Tibial nerve (tissue), 4 donors: Measurements from ENCODE around the gene EXOSC2.

Experiments used
- EP300 ChIP-seq, 2 donors: sonication (generic); formaldehyde crosslinking; IDR thresholded peaks; one replicate each; pipeline ENCODE4 v1.6.1; 2017; ENCODE audit warnings: antibody characterized with exemption in 2 of 2, mild to moderate bottlenecking in 1 of 2
- TF ChIP-seq, protein P1 (sequence below), 5 experiments: fragments of 200-600 bp in 3 of 5; fragments of 450-650 bp in 2 of 5; sonication (generic) in 3 of 5; IDR thresholded peaks; one replicate each; pipeline ENCODE4 v1.5.1; 2016 to 2019; ENCODE audit warnings: antibody characterized with exemption in 5 of 5, mild to moderate bottlenecking in 3 of 5, moderate library complexity in 2 of 5

DNA sequence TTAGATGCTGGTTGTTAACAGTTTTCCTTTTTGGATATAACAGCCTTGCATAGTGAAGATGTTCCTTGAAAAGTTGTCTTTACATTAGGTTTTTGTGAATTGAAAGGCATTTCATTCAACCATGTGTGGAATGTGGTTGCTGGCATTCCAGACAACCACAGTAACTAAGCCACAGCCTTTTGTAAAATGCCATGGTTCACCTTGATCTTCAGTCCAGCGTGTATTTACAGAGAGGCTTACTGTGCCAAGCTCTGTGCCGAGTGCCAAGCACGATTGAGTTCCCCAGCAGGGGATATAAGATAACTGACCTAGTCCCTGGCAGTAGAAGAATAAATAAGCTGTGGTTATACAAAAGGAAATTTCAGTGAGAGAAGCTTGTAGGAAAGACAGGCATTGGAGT is 4.9 kb downstream of the EXOSC2 start:
- TF ChIP-seq, protein P1, sequence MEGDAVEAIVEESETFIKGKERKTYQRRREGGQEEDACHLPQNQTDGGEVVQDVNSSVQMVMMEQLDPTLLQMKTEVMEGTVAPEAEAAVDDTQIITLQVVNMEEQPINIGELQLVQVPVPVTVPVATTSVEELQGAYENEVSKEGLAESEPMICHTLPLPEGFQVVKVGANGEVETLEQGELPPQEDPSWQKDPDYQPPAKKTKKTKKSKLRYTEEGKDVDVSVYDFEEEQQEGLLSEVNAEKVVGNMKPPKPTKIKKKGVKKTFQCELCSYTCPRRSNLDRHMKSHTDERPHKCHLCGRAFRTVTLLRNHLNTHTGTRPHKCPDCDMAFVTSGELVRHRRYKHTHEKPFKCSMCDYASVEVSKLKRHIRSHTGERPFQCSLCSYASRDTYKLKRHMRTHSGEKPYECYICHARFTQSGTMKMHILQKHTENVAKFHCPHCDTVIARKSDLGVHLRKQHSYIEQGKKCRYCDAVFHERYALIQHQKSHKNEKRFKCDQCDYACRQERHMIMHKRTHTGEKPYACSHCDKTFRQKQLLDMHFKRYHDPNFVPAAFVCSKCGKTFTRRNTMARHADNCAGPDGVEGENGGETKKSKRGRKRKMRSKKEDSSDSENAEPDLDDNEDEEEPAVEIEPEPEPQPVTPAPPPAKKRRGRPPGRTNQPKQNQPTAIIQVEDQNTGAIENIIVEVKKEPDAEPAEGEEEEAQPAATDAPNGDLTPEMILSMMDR (IDR thresholded peaks at IDR 0.05), result no peak
- TF ChIP-seq EP300 (IDR thresholded peaks at IDR 0.05), result no peak
